Stimulated activated naive CD4-positive, alpha-beta T cell treated with Interleukin-2 at 50 U/mL for 16 hours (primary cell): ENCODE results near the gene KCTD1.
"Not testable (repeated sequence)": the region's sequence is repeated elsewhere in the genome, so short reads cannot be mapped to it uniquely, and the experiment has no call there.

Experiments used
- DNase-seq: peaks from one replicate; lab custom pipeline; 2025; lab: John Stamatoyannopoulos, UW

KCTD1 gene

DNA sequence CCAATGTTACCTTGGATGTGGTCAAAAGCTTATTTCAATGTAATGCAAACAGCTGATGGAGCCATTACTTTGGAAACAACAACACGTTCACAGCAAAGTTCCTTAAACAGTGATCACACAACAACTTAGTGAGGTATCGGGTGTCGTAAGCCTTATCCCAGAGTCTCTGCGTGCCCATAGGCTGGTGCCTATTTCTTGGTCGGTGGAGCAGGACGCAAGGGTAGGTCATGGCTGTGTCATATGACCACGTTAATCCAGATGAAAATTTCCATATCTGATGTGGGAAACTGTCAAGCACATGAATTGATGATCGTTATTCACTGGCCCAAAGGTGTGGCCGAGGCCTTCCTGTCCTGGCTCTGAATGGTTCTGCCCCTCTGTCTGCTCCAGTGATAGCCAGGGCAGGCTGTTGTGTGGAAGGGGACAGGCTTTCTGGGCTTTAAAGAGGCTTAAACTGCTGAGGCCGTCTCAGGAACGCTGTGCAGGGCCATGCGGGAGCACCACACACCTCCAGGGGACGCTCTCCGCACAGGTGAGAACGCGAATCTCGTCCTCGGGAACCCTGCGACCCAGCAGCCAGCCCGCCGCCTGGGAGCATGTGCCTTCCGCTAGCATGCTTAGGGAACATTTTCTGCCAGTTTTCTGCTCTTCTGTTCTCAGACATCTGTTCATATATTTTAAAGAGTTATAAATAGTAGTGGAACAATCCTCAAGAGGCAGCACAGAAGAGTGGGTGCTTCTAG lies 90.6 kb downstream of the KCTD1 start:
- no peak for DNase-seq

GRCh38 chr18:26457195-26457594 lies 91.2 kb downstream of the KCTD1 start:
- DNase-seq, result no peak

DNA sequence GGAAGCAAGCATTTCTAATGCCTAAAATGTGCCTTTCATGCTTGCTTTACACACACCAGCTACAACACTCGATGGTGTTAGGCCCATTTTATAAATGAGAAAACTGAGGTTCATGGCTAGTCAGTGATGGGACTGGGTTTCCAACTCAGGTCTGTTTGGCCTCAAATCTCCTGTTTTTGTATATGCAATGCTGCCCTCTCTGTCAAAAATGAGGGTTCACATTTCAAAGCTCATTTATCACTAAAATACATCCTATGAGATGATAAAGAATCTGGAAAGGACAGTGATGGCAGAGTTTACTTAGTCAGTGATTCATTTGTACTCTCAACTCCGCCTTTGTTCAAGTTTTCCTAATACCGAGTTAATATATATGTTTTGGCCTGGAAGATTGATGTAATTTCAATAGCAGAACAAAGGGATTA lies 92.3 kb downstream of the KCTD1 start:
- no peak for DNase-seq

DNA sequence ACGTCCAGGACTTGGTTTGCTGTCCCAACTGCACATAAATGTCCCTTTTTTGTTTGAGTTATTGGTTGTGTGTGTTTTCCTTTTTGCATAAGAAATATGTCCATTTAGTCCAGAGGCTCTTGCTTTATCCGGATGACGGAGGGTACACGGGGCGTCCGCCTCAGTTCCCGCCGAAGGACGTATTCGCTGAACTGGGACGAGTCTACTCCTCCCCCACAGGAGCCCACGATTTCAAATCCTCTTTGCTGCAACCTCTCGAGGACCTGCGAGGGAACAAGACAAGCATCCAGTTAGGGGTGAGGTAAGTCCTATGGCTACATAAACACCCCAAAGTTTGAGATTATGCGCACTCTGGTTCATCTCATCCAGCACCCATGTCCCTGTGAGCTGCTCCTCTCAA lies 92.7 kb downstream of the KCTD1 start:
- no peak for DNase-seq

DNA sequence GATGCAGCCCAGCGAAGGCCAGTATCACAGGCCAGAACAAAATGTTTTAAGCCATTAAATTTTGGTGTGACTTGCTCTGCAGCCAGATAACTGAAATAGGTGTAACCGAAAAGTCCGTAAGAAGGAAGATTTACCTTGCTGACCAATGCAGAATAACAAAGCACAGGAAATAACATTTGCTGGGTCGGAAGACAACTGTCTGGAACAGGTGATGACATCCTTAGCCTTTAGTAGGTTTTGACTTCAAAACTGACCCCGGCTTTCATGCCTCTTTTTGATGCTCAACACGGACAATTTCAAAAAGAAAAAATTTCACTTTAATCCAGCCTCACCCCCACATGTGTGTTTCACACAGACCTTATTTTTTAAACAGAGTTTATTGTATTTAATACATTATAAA lies 93.7 kb downstream of the KCTD1 start:
- DNase-seq, result no peak

GRCh38 chr18:26454192-26454591 lies 94.2 kb downstream of the KCTD1 start:
- DNase-seq, result no peak

- no peak for DNase-seq
These were observed 94.9 kb downstream of the KCTD1 start for GRCh38 chr18:26453386-26453901.

GRCh38 chr18:26450989-26451682 lies 97.2 kb downstream of the KCTD1 start:
- DNase-seq, result no peak

GRCh38 chr18:26448714-26449159 lies 99.6 kb downstream of the KCTD1 start:
- no peak for DNase-seq

DNA sequence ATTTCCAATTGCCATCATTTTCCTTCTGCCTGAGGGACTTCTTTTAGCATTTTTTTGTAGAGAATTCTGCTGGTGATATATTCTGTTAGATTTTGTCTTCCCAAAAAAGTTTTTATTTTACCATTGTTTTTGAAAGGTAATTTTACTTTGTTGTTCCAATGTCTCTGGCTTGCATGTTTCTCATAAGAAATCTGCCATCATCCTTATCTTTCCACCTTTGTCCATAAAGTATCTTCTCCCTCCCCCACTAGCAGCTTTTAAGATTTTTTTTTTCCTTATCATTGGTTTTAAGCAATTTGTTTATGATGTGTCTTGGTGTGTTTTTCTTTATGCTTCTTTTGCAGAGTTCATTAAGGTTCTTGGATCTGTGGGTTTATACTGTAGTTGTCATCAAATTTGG lies 104.5 kb downstream of the KCTD1 start:
- no peak for DNase-seq

DNA sequence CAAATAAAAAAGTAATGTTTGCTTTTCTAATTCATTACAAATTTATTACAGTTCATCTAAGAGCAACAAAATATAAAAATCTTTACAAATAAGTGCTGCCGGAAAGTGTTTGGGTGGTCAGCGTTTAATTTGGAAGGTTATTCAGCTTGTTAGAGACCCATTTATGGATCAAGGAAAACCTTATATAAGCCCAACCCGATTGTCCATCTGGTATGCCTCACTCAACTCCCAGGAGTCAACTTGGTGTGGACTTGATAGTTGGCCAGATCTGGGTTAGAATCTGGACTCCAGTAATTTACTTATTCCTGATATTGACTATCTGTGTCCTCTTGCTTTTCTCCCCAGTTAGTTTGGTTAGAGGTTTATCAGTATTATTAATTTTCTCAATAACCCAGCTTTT lies 106.2 kb downstream of the KCTD1 start:
- no peak for DNase-seq

DNA sequence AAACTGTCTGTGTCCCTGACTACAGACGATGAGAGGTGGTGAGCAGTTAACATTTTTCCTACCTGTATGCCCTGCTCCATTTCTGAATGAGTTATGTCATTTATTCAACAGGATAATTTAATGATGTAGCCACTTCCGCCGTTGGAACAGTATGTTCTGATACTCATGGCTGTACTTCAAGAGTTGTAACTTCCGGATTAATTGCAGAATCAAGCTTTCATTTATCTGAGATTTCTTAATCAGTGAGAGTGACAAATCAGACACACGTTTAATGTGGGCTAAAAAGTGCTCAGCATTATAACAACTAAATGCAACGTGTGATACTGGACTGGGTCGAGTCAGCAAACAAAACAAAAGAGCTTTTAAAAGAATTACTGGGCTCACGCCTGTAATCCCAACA lies 107.7 kb downstream of the KCTD1 start:
- DNase-seq, result no peak

- no peak for DNase-seq
These were observed 108.8 kb downstream of the KCTD1 start for GRCh38 chr18:26439537-26439936.

GRCh38 chr18:26438980-26439379 lies 109.4 kb downstream of the KCTD1 start:
- DNase-seq, result no peak

GRCh38 chr18:26437634-26438033 lies 110.7 kb downstream of the KCTD1 start:
- DNase-seq, result not testable (repeated sequence)

- no peak for DNase-seq
These were observed 111.9 kb downstream of the KCTD1 start for GRCh38 chr18:26436176-26437051.

- no peak for DNase-seq
These were observed 112.8 kb downstream of the KCTD1 start for GRCh38 chr18:26435415-26436095.

- no peak for DNase-seq
These were observed 113.5 kb downstream of the KCTD1 start for GRCh38 chr18:26434887-26435286.

- no peak for DNase-seq
These were observed 115.5 kb downstream of the KCTD1 start for GRCh38 chr18:26432651-26433424.

DNA sequence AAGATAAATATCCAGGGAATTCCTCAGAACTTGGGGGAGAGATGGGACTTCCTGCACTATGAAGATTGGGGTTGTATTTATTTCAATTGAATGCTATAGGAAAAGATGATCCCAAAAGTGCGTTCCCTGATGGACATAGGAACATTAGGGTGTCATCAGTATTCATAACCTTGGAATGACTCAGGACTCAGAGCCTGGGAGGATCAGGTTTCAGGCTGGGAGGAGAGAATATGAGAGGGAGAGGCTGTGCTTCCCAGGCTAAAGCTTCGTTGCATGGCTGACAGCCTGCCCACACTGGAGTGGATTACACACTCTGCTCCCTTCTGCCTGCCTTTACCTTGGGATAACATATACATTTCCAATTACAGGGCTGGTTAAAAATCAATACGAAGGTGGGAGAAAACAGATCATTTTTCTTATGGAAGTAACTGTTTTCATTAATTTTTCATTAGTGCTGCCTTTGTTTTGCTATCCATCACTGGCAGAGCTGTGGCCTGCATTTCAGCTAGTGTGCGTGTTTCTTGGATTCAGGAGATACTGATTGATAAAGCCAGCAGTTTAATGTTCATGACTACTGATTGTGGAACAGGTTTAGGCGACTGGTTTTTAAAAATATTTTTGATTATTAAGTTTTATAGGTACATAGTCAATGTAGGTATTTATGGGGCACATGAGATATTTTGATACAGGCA lies 118.7 kb downstream of the KCTD1 start:
- no peak for DNase-seq
